GM23338 (cell line): ENCODE results near the gene PROC. TPM values are rescaled to one million over a fixed set of nuclear protein-coding genes. Genes with fewer than 3 reads are reported as not detected.

Source experiments
- ATAC-seq: fragments of 200-7000 bp; cut with Tn5 transposase; 3 replicates; pipeline ENCODE4 v1.9.1; 2020
- DNase-seq: peaks from one replicate; pipeline ENCODE4 v3.0.0-alpha.2; 2015; ENCODE audit warnings: low spot score
- H2AFZ ChIP-seq: fragments of 200-600 bp; sonication (generic); 2 replicates; pipeline ENCODE4 v1.8.0; 2016; ENCODE audit warnings: antibody characterized with exemption, mild to moderate bottlenecking, moderate library complexity
- H3F3A ChIP-seq: fragments of 200-600 bp; sonication (generic); replicated peaks from 2 replicates; pipeline ENCODE4 v1.8.0; 2017; ENCODE audit warnings: antibody characterized with exemption, mixed run types, low read depth
- H3K27ac ChIP-seq: fragments of 200-600 bp; sonication (generic); 2 replicates; pipeline ENCODE4 v1.6.1; 2016; ENCODE audit warnings: low read depth
- H3K27me3 ChIP-seq: fragments of 200-600 bp; sonication (generic); 2 replicates; pipeline ENCODE4 v1.8.0; 2016; ENCODE audit warnings: mild to moderate bottlenecking, mixed run types, moderate library complexity; ENCODE audit not compliant: insufficient read depth
- H3K36me3 ChIP-seq: fragments of 200-600 bp; sonication (generic); 2 replicates; pipeline ENCODE4 v1.8.0; 2016; ENCODE audit warnings: mild to moderate bottlenecking; ENCODE audit not compliant: insufficient read depth
- H3K4me1 ChIP-seq: fragments of 200-600 bp; sonication (generic); 2 replicates; pipeline ENCODE4 v1.8.0; 2016; ENCODE audit warnings: mild to moderate bottlenecking, moderate library complexity; ENCODE audit not compliant: insufficient read depth
- H3K4me2 ChIP-seq: fragments of 200-600 bp; sonication (generic); 2 replicates; pipeline ENCODE4 v1.7.1; 2017; ENCODE audit warnings: mixed run types
- H3K4me3 ChIP-seq: fragments of 200-600 bp; sonication (generic); 2 replicates; pipeline ENCODE4 v1.6.1; 2016; ENCODE audit warnings: mixed run types
- H3K79me2 ChIP-seq: fragments of 200-600 bp; sonication (generic); replicated peaks from 2 replicates; pipeline ENCODE4 v1.8.0; 2017; ENCODE audit warnings: mild to moderate bottlenecking; ENCODE audit not compliant: insufficient read depth
- H3K9me2 ChIP-seq: fragments of 200-600 bp; sonication (generic); 2 replicates; pipeline ENCODE4 v1.8.0; 2017; ENCODE audit not compliant: insufficient read depth
- H4K20me1 ChIP-seq: fragments of 200-600 bp; sonication (generic); replicated peaks from 2 replicates; pipeline ENCODE4 v1.8.0; 2017; ENCODE audit warnings: mild to moderate bottlenecking; ENCODE audit not compliant: insufficient read depth
- H3K27ac Mint-ChIP-seq: 2 replicates; pipeline ENCODE4 v1.8.0; 2020; ENCODE audit warnings: inconsistent platforms, mild to moderate bottlenecking, moderate library complexity, mixed read lengths
- H3K27me3 Mint-ChIP-seq: 3 replicates; pipeline ENCODE4 v1.8.0; 2022; ENCODE audit warnings: low read depth, mild to moderate bottlenecking, moderate library complexity, mixed read lengths, inconsistent platforms; ENCODE audit not compliant: insufficient read depth, poor library complexity
- H3K36me3 Mint-ChIP-seq: 3 replicates; pipeline ENCODE4 v1.8.0; 2021; ENCODE audit warnings: low read depth, mild to moderate bottlenecking, inconsistent platforms, moderate library complexity, mixed read lengths
- H3K4me1 Mint-ChIP-seq: 3 replicates; pipeline ENCODE4 v1.8.0; 2020; ENCODE audit warnings: mild to moderate bottlenecking, inconsistent platforms, mixed read lengths
- H3K4me3 Mint-ChIP-seq: 3 replicates; pipeline ENCODE4 v1.8.0; 2021; ENCODE audit warnings: moderate library complexity, mild to moderate bottlenecking, inconsistent platforms, mixed read lengths
- H3K9me3 Mint-ChIP-seq: 3 replicates; pipeline ENCODE4 v1.8.0; 2020; ENCODE audit warnings: moderate library complexity, mild to moderate bottlenecking, inconsistent platforms, mixed read lengths
- CREB1 ChIP-seq: fragments of 250-450 bp; sonication (Bioruptor Pico); IDR thresholded peaks from 2 replicates; pipeline ENCODE4 v1.5.0; 2020; ENCODE audit warnings: low read depth, mild to moderate bottlenecking, moderate library complexity
- EZH2 ChIP-seq: fragments of 200-600 bp; sonication (generic); IDR thresholded peaks from one replicate; pipeline ENCODE4 v1.8.0; 2017; ENCODE audit warnings: antibody characterized with exemption, mild to moderate bottlenecking, low read depth; ENCODE audit not compliant: unreplicated experiment
- EZH2phosphoT487 ChIP-seq: fragments of 200-600 bp; sonication (generic); IDR thresholded peaks from one replicate; pipeline ENCODE4 v1.8.1; 2018; ENCODE audit warnings: antibody characterized with exemption; ENCODE audit not compliant: unreplicated experiment
- JUNB ChIP-seq: IDR thresholded peaks from one replicate; pipeline ENCODE4 v1.6.1; 2016; ENCODE audit warnings: antibody characterized with exemption; ENCODE audit not compliant: unreplicated experiment
- NANOG ChIP-seq: IDR thresholded peaks from 2 replicates; pipeline ENCODE4 v1.6.1; 2016; ENCODE audit warnings: antibody characterized with exemption, borderline replicate concordance
- POLR2AphosphoS5 ChIP-seq: IDR thresholded peaks from 2 replicates; pipeline ENCODE4 v1.6.1; 2016; ENCODE audit warnings: antibody characterized with exemption, low read depth
- REST ChIP-seq: IDR thresholded peaks from one replicate; pipeline ENCODE4 v1.6.1; 2018; ENCODE audit warnings: antibody characterized with exemption; ENCODE audit not compliant: unreplicated experiment
- polyA plus RNA-seq: library from polyadenylated mRNA; unstranded; fragments of >200 nt; fragmentation: Nextera tagmentation; extraction: Ambion mirVana; gene quantifications from 2 replicates; pipeline ENCODE4 v1.2.1, GENCODE V29; 2016
- total RNA-seq: library from RNA; depleted of rRNA; stranded (reverse); fragments of >200 nt; shearing (Covaris generic); gene quantifications from 2 replicates; pipeline ENCODE4 v1.2.3, GENCODE V29; 2014
- TF ChIP-seq, protein P1 (sequence below): IDR thresholded peaks from 2 replicates; pipeline ENCODE4 v1.6.1; 2016; ENCODE audit warnings: antibody characterized with exemption
- TF ChIP-seq, protein P2 (sequence below): fragments of 250-450 bp; sonication (Bioruptor Pico); IDR thresholded peaks from 2 replicates; pipeline ENCODE4 v1.5.0; 2020; ENCODE audit warnings: mild to moderate bottlenecking, moderate library complexity

Gene PROC
- total and polyA plus RNA-seq, 2 experiments from 2014 or later: 1.7 to 2.4 TPM

GRCh38 chr2:127410871-127411652 lies 7.2 kb upstream of the PROC start:
- H3K27ac ChIP-seq: no peak overlapping the region
- no peak for ATAC-seq
- no peak overlapping the region for H3K27ac Mint-ChIP-seq

More at GRCh38 chr2:127410871-127411652, 7.2 kb upstream of the PROC start:
- peaks cover 7% of the 10 kb centered on the region; the same call in 2 of the 3 replicates for H3K4me1 Mint-ChIP-seq
- no peaks in the 10 kb centered on the region for H3K9me2 ChIP-seq
- no peak for DNase-seq
- H3K36me3 ChIP-seq: no peaks in the 10 kb centered on the region
- H3K36me3 Mint-ChIP-seq: peaks cover 7% of the 10 kb centered on the region; the same call in 1 of the 3 replicates
- peaks cover 4% of the 10 kb centered on the region; the same call in 2 of the 3 replicates for H3K9me3 Mint-ChIP-seq
- peaks cover 8% of the 10 kb centered on the region; the same call in 1 of the 2 replicates for H3F3A ChIP-seq
- H3K79me2 ChIP-seq: no peaks in the 10 kb centered on the region
- peaks cover 11% of the 10 kb centered on the region for H3K27me3 Mint-ChIP-seq
- no peak for TF ChIP-seq POLR2AphosphoS5
- TF ChIP-seq EZH2: no peak
- TF ChIP-seq JUNB: no peak
- TF ChIP-seq REST: no peak
- TF ChIP-seq EZH2phosphoT487: no peak
- TF ChIP-seq NANOG: no peak
- TF ChIP-seq, protein P1, sequence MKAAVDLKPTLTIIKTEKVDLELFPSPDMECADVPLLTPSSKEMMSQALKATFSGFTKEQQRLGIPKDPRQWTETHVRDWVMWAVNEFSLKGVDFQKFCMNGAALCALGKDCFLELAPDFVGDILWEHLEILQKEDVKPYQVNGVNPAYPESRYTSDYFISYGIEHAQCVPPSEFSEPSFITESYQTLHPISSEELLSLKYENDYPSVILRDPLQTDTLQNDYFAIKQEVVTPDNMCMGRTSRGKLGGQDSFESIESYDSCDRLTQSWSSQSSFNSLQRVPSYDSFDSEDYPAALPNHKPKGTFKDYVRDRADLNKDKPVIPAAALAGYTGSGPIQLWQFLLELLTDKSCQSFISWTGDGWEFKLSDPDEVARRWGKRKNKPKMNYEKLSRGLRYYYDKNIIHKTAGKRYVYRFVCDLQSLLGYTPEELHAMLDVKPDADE: no peak
- TF ChIP-seq, protein P2, sequence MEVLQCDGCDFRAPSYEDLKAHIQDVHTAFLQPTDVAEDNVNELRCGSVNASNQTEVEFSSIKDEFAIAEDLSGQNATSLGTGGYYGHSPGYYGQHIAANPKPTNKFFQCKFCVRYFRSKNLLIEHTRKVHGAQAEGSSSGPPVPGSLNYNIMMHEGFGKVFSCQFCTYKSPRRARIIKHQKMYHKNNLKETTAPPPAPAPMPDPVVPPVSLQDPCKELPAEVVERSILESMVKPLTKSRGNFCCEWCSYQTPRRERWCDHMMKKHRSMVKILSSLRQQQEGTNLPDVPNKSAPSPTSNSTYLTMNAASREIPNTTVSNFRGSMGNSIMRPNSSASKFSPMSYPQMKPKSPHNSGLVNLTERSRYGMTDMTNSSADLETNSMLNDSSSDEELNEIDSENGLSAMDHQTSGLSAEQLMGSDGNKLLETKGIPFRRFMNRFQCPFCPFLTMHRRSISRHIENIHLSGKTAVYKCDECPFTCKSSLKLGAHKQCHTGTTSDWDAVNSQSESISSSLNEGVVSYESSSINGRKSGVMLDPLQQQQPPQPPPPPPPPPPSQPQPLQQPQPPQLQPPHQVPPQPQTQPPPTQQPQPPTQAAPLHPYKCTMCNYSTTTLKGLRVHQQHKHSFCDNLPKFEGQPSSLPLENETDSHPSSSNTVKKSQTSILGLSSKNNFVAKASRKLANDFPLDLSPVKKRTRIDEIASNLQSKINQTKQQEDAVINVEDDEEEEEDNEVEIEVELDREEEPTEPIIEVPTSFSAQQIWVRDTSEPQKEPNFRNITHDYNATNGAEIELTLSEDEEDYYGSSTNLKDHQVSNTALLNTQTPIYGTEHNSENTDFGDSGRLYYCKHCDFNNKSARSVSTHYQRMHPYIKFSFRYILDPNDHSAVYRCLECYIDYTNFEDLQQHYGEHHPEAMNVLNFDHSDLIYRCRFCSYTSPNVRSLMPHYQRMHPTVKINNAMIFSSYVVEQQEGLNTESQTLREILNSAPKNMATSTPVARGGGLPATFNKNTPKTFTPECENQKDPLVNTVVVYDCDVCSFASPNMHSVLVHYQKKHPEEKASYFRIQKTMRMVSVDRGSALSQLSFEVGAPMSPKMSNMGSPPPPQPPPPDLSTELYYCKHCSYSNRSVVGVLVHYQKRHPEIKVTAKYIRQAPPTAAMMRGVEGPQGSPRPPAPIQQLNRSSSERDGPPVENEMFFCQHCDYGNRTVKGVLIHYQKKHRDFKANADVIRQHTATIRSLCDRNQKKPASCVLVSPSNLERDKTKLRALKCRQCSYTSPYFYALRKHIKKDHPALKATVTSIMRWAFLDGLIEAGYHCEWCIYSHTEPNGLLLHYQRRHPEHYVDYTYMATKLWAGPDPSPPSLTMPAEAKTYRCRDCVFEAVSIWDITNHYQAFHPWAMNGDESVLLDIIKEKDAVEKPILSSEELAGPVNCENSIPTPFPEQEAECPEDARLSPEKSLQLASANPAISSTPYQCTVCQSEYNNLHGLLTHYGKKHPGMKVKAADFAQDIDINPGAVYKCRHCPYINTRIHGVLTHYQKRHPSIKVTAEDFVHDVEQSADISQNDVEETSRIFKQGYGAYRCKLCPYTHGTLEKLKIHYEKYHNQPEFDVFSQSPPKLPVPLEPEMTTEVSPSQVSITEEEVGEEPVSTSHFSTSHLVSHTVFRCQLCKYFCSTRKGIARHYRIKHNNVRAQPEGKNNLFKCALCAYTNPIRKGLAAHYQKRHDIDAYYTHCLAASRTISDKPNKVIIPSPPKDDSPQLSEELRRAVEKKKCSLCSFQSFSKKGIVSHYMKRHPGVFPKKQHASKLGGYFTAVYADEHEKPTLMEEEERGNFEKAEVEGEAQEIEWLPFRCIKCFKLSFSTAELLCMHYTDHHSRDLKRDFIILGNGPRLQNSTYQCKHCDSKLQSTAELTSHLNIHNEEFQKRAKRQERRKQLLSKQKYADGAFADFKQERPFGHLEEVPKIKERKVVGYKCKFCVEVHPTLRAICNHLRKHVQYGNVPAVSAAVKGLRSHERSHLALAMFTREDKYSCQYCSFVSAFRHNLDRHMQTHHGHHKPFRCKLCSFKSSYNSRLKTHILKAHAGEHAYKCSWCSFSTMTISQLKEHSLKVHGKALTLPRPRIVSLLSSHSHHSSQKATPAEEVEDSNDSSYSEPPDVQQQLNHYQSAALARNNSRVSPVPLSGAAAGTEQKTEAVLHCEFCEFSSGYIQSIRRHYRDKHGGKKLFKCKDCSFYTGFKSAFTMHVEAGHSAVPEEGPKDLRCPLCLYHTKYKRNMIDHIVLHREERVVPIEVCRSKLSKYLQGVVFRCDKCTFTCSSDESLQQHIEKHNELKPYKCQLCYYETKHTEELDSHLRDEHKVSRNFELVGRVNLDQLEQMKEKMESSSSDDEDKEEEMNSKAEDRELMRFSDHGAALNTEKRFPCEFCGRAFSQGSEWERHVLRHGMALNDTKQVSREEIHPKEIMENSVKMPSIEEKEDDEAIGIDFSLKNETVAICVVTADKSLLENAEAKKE (CRISPR knock-in tag): no peak
- TF ChIP-seq CREB1: no peak
- no peak overlapping the region for H3K4me3 ChIP-seq
- H3K4me3 Mint-ChIP-seq: no peak overlapping the region
- no peak overlapping the region for H2AFZ ChIP-seq
- H4K20me1 ChIP-seq: no peaks in the 10 kb centered on the region; the same call in 1 of the 2 replicates
- H3K27me3 ChIP-seq: peaks cover 13% of the 10 kb centered on the region
- H3K4me2 ChIP-seq: no peak overlapping the region
- H3K4me1 ChIP-seq: peaks cover 5% of the 10 kb centered on the region
